Jurkat, Clone E6-1 (cell line): Measurements from ENCODE around the gene FGD2.

Source experiments
- DNase-seq: peaks from one replicate; pipeline ENCODE4 v3.0.0-alpha.2; 2011; ENCODE audit warnings: low read depth, low spot score
- H3K4me3 ChIP-seq: 2 replicates; pipeline ENCODE4 v1.5.1; 2011; ENCODE audit warnings: mild to moderate bottlenecking, low read length, control low read depth, moderate library complexity

The FGD2 gene

DNA sequence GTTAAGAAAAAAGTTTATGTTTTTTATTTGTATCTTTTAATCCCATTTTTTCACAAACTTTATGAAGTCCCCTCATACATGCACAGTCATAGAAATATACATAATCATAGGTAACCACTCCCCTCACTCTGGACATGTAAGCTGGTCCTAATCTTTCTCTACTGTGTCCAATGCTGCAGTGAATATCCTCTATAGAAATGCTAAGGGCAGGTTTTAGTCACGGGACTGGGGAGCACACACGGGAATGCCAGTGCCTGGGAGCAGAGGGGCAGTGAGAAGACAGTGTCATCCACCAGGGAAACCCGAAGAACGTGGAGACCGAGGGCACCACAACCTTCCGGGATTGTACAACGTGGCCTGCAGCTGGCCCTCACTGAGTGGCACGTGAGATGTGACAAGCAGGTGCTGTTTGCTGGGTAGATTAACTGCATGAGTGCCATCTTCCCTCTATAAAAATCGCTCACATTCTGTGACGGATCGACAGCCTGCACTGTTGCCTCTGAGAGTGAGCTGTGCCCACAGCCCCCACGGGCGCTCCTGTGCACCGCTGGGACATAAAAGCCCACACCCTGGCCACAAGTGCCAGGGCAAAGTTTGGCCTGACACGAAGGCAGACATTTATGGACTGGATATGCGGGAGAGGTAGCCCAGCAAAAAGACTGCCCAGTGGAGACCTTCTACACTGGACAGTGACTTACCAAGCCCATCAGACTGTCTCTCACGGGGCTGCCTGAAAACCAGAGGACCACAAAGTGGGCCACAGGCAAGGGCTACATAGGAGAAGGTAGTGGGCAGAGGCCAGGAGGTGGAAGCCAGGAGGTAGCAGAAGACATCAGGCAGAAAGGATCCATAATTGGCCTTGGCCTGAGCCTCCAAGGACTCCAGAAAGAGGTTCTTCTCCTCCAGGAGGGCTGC, 63.2 kb downstream of the FGD2 start:
- H3K4me3 ChIP-seq = no peak overlapping the region
- DNase-seq = no peak

DNA sequence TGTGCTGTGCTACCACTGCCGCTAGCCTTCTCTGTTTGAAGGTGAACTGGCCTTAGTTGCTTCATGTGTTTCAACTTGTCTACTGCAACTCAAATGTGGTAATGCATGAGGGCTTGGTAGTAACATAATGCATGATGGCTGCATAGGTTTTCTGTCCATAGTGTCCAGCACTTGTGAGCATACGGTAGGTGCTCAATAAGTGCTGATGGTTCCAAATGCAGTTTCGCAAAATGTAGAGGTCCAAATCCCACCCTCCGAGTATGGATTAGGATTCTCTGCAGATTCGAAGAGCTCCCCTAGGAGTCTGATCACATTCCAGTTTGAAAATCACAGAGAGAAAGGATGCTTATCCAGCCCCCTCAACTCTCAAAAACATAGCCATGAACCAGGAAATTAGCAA, 64.2 kb downstream of the FGD2 start:
- H3K4me3 ChIP-seq = no peak overlapping the region
- DNase-seq = no peak

DNA sequence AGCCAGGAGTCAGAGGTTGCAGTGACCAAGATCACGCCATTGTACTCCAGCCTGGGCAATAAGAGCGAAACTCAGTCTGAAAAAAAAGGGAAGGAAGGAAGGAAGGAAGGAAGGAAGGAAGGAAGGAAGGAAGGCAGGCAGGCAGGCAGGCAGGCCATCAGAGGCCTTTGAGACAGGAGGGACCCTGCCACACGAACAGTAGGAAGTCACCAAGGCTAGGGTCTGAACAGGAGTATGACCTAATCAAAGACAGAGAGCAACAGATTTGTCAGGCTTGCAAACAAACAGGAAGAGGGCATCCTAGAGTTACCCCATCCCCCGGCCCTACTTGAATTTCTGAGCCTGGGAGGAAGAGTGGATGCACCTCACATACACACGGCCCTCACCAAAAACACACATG, 67.1 kb downstream of the FGD2 start:
- DNase-seq = no peak

DNA sequence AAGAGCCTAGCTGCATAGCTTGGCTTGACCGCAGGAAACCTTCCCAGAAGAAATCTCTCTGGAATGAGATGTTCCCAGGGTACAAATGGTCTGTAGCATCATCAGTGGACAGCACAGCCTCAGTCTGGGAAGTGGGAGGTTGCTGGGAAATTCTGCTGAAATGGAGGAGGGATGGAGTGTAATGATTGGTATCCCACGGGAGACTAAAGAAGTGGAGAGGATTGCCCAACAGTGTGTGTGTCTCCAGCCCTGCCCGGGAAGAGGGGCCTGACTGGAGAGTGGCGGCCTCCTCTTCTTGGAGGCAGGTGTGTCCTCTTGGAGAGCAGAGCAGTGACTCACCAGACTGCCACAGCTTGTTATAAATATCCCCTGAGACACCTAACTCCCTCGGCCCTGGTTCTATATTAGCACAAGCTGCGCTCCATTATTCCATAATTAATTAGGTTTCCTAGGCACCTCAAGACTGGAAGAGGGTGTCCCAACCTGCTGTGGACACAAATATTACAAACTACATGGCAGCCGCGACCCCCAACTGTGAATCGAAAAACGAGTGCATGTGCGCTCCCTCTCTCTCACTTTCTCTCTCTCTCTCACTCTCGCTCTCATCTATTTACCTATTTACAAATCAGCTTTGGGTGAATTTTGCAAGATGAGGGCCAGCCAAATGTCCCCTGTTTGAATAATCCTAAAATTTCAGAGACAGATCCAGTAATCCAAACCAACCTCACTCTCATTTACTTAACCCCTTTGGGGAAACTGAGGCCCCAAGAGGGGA, 68.8 kb downstream of the FGD2 start:
- no peak overlapping the region for H3K4me3 ChIP-seq
- DNase-seq = no peak

More for the DNA sequence above, 67.1 kb downstream of the FGD2 start:
- H3K4me3 ChIP-seq = no peak overlapping the region

DNA sequence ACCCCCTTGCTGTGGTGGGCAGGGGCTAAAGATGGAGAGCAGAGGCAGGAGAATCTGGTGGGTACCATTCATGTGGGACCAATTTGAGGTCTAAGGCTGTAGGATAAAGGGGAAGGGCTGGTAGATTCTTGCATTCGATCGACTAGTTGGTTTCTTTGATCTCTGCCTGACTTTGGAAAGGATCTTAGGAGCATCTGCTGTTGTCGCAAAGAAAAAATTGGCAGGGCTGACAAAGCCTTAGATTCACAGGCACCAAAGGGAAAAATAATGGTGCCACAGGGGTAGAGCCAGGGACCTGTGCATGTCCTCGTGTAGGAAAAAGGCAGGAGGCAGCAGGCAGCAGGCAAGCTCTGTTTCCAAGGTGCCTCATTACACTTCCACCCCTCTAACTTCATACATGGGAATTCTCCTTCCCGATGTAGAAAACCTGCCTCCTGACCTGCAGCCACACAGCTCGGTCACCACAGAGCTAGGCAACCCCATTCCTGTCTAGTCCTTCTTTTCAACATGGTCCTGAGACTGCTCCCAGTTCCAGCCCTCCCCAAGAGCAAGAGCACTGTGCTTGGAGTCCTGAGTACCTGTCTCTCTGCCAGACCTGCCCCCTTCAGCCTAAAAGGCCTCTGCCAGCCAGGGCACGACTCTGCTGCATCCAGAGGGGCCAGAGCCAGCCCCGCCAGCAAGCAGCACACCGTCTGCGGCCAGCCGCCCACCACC, 71.9 kb downstream of the FGD2 start:
- no peak overlapping the region for H3K4me3 ChIP-seq
- DNase-seq = no peak

DNA sequence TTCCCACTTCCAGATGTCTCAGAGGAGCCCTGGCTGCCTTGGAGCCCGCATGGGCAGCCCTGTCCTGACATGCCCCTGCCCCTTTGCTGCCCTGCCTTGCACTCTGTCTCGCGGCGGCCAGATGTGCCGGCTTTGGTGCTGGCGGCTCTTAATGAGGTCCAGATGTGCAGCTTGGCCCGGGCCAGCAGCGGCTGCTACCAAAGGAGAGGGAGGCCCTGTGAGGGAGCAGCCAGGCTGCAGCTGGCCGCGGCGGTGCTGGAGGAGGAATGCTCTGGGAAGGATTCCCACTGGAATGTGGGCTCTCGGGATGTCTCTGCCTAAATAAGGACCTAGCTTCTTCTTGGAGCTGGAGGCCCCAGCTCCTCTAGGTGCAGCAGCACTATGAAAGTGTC, 72.4 kb downstream of the FGD2 start:
- no peak for DNase-seq

More for the DNA sequence above, 72.4 kb downstream of the FGD2 start:
- no peak overlapping the region for H3K4me3 ChIP-seq
